HepG2 (cell line): ENCODE measurements around the gene MAN1A2. TPM values are rescaled to one million over a fixed set of nuclear protein-coding genes. Genes with fewer than 3 reads are reported as not detected.

Experiments used
- ARHGAP35 ChIP-seq: sonication (generic); formaldehyde crosslinking; IDR thresholded peaks from 2 replicates; pipeline ENCODE4 v1.9.0; 2022; ENCODE audit warnings: mild to moderate bottlenecking, inconsistent platforms, moderate library complexity, missing genetic modification reagents, borderline replicate concordance
- BRCA1 ChIP-seq: sonication (generic); formaldehyde crosslinking; IDR thresholded peaks from 2 replicates; pipeline ENCODE4 v1.4.0; 2020; ENCODE audit warnings: missing genetic modification reagents
- BRD4 ChIP-seq: sonication (generic); formaldehyde crosslinking; IDR thresholded peaks from 2 replicates; pipeline ENCODE4 v1.4.0; 2020; ENCODE audit warnings: missing genetic modification reagents
- GZF1 ChIP-seq: sonication (generic); formaldehyde crosslinking; IDR thresholded peaks from 2 replicates; pipeline ENCODE4 v1.5.1; 2020; ENCODE audit warnings: mild to moderate bottlenecking, missing genetic modification reagents
- HNRNPL ChIP-seq: fragments of 200-400 bp; formaldehyde crosslinking; IDR thresholded peaks from 2 replicates; pipeline ENCODE4 v1.6.1; 2017; ENCODE audit warnings: mild to moderate bottlenecking, low read depth, low read length
- HOXA5 ChIP-seq: sonication (generic); formaldehyde crosslinking; IDR thresholded peaks from 2 replicates; pipeline ENCODE4 v1.4.0; 2020; ENCODE audit warnings: missing genetic modification reagents
- JARID2 ChIP-seq: sonication (generic); formaldehyde crosslinking; IDR thresholded peaks from 2 replicates; pipeline ENCODE4 v1.8.1; 2023; ENCODE audit warnings: missing genetic modification reagents, inconsistent platforms; ENCODE audit not compliant: insufficient replicate concordance
- MAZ ChIP-seq, 2 experiments: sonication (generic) in 1 of 2; formaldehyde crosslinking in 1 of 2; IDR thresholded peaks; 2 replicates each; pipeline versions ENCODE4 v1.5.0 to v1.6.1; 2012 to 2020; ENCODE audit warnings: low read depth in 2 of 2, mild to moderate bottlenecking in 2 of 2, borderline replicate concordance in 1 of 2, improper control_type of control experiment in 1 of 2, low read length in 1 of 2, missing genetic modification reagents in 1 of 2, moderate library complexity in 1 of 2
- MTF1 ChIP-seq: sonication (generic); formaldehyde crosslinking; IDR thresholded peaks from 2 replicates; pipeline ENCODE4 v1.5.0; 2020; ENCODE audit warnings: missing genetic modification reagents
- NBN ChIP-seq: fragments of 450-650 bp; conservative IDR thresholded peaks from 2 replicates; pipeline ENCODE4 v1.6.1; 2017
- PHF8 ChIP-seq: sonication (generic); formaldehyde crosslinking; IDR thresholded peaks from 2 replicates; pipeline ENCODE4 v1.5.0; 2020; ENCODE audit warnings: missing genetic modification reagents
- ZNF124 ChIP-seq: sonication (generic); formaldehyde crosslinking; IDR thresholded peaks from 2 replicates; pipeline ENCODE4 v1.4.0; 2020; ENCODE audit warnings: missing genetic modification reagents
- ZNF235 ChIP-seq: sonication (generic); formaldehyde crosslinking; IDR thresholded peaks from 2 replicates; pipeline ENCODE4 v1.8.1; 2023; ENCODE audit warnings: mild to moderate bottlenecking, missing genetic modification reagents, borderline replicate concordance
- ZNF292 ChIP-seq: sonication (generic); formaldehyde crosslinking; IDR thresholded peaks from 2 replicates; pipeline ENCODE4 v1.8.1; 2022; ENCODE audit warnings: mild to moderate bottlenecking, low read depth, missing genetic modification reagents, borderline replicate concordance
- ZNF3 ChIP-seq: IDR thresholded peaks from 2 replicates; pipeline ENCODE4 v1.7.0; 2017; ENCODE audit warnings: inconsistent platforms
- ZNF792 ChIP-seq: IDR thresholded peaks from 2 replicates; pipeline ENCODE4 v1.6.1; 2016
- ZSCAN29 ChIP-seq: sonication (generic); formaldehyde crosslinking; conservative IDR thresholded peaks from 2 replicates; pipeline ENCODE4 v1.4.0; 2020; ENCODE audit warnings: mild to moderate bottlenecking, missing genetic modification reagents
- polyA plus RNA-seq, 8 experiments: library from polyadenylated mRNA; depleted of rRNA in 3 of 8; stranded (reverse) in 7 of 8; unstranded in 1 of 8; fragments of >200 nt; fragmentation: Illumina TruSeq in 4 of 8; extraction: Trizol in 4 of 8; gene quantifications; 2 replicates each; pipeline versions ENCODE4 v1.2.1 to v1.2.3, GENCODE V29; 2011 to 2016; ENCODE audit warnings: low read depth in 4 of 8, missing spikeins in 1 of 8, mixed read lengths in 1 of 8; ENCODE audit not compliant: insufficient read depth in 1 of 8
- total RNA-seq, 5 experiments: library from RNA; depleted of rRNA; stranded (reverse); fragments of >200 nt; fragmentation: Illumina TruSeq; extraction: Trizol; gene quantifications; 2 replicates each; pipeline ENCODE4 v1.2.3, GENCODE V29; 2016; ENCODE audit warnings: low read depth in 1 of 5
- TF ChIP-seq, protein P1 (sequence below): sonication (generic); formaldehyde crosslinking; IDR thresholded peaks from 2 replicates; pipeline ENCODE4 v1.4.0; 2020; ENCODE audit warnings: missing genetic modification reagents, mild to moderate bottlenecking, borderline replicate concordance
- TF ChIP-seq, protein P2 (sequence below): sonication (generic); formaldehyde crosslinking; IDR thresholded peaks from 2 replicates; pipeline ENCODE4 v1.5.1; 2020; ENCODE audit warnings: missing genetic modification reagents, mild to moderate bottlenecking, borderline replicate concordance
- TF ChIP-seq, protein P3 (sequence below): sonication (generic); formaldehyde crosslinking; IDR thresholded peaks from 2 replicates; pipeline ENCODE4 v1.4.0; 2020; ENCODE audit warnings: missing genetic modification reagents; ENCODE audit errors: not compliant biosample characterization
- TF ChIP-seq, protein P4 (sequence below), 2 experiments: sonication (generic) in 1 of 2; formaldehyde crosslinking in 1 of 2; IDR thresholded peaks; 2 replicates each; pipeline versions ENCODE4 v1.5.1 to v1.6.1; 2011 to 2020; ENCODE audit warnings: borderline replicate concordance in 1 of 2, low read depth in 1 of 2, low read length in 1 of 2, mild to moderate bottlenecking in 1 of 2, missing genetic modification reagents in 1 of 2, moderate library complexity in 1 of 2

MAN1A2 gene
- total and polyA plus RNA-seq, 2 of the 13 experiments (the other 11 are each of a cell fraction or from before 2014, with no cell fraction given) = 8.0 to 19.9 TPM

DNA sequence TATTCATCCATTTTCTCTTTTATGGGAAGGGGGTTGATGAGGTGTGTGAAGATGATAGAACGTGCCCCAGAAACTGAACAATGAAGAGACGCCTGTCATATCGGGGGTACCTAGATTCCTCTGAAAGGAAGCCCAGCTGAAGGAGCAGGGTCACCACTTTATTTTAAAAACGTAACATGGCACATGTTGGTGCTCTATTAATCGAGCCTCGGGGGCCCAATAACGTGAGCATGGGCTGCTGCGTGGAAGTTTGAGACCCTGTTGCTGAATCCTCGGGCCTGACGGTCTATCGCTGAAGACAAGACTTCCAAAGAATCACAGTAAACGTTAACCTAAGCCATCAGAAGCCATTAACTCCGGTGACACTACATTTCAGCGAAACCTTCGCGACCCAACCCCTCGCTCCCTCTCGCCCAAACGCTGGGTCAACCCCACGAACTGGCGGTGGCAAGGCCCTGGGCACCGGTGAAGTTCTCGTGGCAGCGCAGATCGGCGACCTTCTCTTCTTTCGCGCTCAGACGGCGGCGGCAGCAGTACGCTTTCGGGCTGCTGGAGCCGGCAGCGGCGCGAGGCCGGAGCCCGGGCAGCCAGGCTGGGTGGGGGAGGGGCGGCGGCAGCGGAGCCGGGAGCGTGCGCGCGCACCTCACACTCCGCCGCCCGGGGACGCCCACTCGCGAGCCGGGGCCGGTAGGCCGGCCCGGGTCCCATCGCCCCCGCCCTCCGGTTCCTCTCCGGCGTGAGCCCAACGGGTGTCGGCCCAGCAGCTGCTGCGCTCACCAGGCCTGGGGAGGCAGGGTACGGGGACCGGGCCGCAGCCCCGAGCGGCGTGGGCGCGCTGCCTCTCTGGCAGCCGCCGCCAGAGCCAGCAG is 838 bp upstream of the MAN1A2 start (continued):
- TF ChIP-seq GZF1 (no peak), NBN (no peak), HOXA5 (no peak), HNRNPL (0 out of 2 replicates have a peak, but pooled peaks have one; percentile 43), ZNF292 (CRISPR knock-in tag) (0 out of 2 replicates have a peak, but pooled peaks have one; percentile 25), ZNF3 (CRISPR knock-in tag) (no peak), ARHGAP35 (CRISPR knock-in tag) (no peak), JARID2 (CRISPR knock-in tag) (no peak), ZSCAN29 (no peak), ZNF124 (CRISPR knock-in tag) (no peak), PHF8 (CRISPR knock-in tag) (peak; percentile 81; the same call in 1 of the 2 replicates), MAZ (IDR thresholded peaks at IDR 0.05; ENCODE audit: borderline replicate concordance, low read depth, low read length) (no peak; the same call in 1 of the 2 replicates), MAZ (CRISPR knock-in tag; IDR thresholded peaks at IDR 0.05; ENCODE audit: low read depth) (no peak), BRD4 (CRISPR knock-in tag) (0 out of 2 replicates have a peak, but pooled peaks have one; percentile 22), ZNF792 (CRISPR knock-in tag) (no peak; the same call in 1 of the 2 replicates), BRCA1 (CRISPR knock-in tag) (no peak), MTF1 (CRISPR knock-in tag) (no peak), ZNF235 (CRISPR knock-in tag) (0 out of 2 replicates have a peak, but pooled peaks have one; percentile 3)
- TF ChIP-seq, protein P1, sequence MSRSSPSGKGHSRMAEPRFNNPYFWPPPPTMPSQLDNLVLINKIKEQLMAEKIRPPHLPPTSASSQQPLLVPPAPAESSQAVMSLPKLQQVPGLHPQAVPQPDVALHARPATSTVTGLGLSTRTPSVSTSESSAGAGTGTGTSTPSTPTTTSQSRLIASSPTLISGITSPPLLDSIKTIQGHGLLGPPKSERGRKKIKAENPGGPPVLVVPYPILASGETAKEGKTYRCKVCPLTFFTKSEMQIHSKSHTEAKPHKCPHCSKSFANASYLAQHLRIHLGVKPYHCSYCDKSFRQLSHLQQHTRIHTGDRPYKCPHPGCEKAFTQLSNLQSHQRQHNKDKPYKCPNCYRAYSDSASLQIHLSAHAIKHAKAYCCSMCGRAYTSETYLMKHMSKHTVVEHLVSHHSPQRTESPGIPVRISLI (CRISPR knock-in tag) = no peak
- TF ChIP-seq, protein P2, sequence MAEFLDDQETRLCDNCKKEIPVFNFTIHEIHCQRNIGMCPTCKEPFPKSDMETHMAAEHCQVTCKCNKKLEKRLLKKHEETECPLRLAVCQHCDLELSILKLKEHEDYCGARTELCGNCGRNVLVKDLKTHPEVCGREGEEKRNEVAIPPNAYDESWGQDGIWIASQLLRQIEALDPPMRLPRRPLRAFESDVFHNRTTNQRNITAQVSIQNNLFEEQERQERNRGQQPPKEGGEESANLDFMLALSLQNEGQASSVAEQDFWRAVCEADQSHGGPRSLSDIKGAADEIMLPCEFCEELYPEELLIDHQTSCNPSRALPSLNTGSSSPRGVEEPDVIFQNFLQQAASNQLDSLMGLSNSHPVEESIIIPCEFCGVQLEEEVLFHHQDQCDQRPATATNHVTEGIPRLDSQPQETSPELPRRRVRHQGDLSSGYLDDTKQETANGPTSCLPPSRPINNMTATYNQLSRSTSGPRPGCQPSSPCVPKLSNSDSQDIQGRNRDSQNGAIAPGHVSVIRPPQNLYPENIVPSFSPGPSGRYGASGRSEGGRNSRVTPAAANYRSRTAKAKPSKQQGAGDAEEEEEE (CRISPR knock-in tag) = no peak
- TF ChIP-seq, protein P3, sequence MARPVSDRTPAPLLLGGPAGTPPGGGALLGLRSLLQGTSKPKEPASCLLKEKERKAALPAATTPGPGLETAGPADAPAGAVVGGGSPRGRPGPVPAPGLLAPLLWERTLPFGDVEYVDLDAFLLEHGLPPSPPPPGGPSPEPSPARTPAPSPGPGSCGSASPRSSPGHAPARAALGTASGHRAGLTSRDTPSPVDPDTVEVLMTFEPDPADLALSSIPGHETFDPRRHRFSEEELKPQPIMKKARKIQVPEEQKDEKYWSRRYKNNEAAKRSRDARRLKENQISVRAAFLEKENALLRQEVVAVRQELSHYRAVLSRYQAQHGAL (CRISPR knock-in tag) = no peak
- TF ChIP-seq, protein P4, sequence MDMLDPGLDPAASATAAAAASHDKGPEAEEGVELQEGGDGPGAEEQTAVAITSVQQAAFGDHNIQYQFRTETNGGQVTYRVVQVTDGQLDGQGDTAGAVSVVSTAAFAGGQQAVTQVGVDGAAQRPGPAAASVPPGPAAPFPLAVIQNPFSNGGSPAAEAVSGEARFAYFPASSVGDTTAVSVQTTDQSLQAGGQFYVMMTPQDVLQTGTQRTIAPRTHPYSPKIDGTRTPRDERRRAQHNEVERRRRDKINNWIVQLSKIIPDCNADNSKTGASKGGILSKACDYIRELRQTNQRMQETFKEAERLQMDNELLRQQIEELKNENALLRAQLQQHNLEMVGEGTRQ (IDR thresholded peaks at IDR 0.05; ENCODE audit: low read depth, low read length) = no peak
- TF ChIP-seq, protein P4 (CRISPR knock-in tag; IDR thresholded peaks at IDR 0.05; ENCODE audit: borderline replicate concordance) = no peak
